ENCODE results near the gene CFDP1.
A peak's percentile ranks its signal among the peaks of the same experiment; 100 is the strongest.
"Not testable (repeated sequence)": the region's sequence is repeated elsewhere in the genome, so short reads cannot be mapped to it uniquely, and the experiment has no call there.

The CFDP1 gene

DNA sequence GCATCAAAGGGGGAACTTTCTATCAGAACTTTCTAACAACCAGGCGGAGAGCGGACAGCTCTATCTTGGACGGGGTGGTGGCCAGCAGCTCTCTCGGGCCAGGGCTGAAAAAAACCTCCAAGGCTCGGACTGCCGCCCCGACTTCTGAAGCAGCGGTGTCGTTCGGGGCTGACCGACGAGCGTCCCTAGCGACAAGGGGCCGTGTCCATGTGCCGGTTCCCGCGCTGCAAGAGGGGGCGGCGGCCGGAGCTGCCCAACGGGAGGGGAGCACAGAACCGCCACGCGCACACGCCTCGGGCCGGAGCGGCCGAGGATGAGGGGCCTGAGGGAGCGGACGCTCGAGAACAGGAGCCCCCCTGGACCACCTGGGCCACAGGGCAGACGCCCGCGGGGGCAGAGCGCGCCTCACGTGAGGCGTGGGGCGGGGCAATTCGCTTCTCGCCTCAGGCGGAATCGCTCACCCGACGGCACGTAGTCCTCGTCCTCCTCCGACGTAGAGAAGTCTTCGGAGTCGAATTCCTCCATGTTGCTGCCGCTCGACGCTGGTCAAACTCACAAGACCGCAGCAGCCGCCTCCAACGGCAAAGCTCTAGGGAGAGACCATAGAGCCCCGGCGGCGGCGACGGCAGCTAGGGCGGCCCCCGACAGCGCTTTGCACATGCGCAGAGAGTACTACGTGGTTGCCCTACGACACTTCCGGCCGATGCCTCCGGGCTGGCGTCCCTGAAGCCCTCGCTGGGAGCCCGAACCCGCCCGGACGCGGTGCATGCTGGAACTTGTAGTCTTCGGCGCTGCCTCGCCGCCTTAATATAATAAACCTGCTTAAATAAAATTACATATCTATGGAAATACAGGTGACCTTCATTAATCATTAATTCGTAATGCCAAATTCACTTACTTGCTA is at the start of gene CFDP1:
Gene CFDP1 (minus strand): TSS at position 676 of the 904 bp plus-strand sequence. CDS start 151 bp downstream, at position 525.
- DNase-seq = peak; percentile 96

- DNase-seq = no peak
Observed at GRCh38 chr16:75482434-75483205, 49.3 kb upstream of the CFDP1 start.

DNA sequence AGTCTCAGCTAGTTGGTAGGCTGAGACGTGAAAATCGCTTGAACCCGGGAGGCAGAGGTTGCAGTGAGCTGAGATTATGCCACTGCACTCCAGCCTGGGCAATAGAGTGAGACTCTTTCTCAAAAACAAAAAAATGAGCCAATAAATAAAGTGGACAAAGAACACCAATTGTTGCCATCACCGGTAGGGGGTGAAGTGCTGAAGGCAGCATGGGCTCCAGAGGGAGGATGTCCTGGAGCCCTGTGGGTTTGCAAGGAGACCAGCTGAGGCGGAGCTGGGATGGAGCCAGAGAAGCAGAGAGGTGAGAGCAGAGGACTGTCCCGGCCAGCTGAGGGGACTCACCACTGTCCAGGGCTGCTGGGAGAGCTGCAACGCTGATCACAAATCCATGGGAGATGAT is 48.2 kb upstream of the CFDP1 start:
- no peak for DNase-seq

- DNase-seq = no peak
Observed at GRCh38 chr16:75479421-75479990, 46.2 kb upstream of the CFDP1 start.

DNA sequence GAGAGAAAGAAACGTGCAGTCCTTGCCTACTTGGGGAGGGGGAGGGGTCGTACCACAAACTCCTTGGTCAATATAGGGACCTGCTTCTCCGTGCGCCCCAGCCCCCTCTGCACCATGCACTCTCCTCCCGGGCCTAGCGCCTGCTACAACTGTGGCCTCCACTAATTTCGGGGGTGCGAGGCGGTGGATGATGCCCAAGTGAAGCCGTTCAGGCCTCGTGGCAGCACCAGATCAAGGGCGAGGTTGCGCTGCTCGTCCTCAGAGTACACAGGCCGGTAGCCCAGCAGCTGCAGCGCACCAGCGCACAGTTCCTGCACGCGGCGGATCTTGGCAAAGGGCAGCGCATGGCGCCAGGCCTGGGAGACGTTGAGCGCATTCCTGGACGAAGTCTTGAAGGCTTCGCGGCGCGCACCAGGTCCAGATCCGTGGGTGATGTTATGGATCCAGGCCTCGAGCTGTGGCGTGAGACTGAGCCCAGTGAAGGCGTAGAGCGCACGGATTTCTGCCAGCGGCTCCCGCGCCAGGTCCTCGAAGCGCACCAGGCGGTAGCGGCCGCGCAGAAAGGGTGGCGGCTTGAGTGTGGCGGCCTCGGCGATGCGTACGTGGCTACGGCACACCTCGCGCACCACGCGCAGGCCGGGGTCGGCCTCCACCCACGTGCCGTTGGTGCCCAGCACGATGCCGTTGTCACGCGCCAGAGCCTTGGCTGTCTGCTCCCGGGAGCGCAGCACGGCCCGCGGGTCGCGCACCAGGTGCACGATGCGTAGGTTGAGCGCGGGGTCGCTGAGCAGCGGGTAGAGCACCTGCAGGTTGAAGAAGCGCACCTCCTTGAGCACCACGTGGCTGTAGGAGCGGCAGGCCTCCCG is 45.4 kb upstream of the CFDP1 start:
- DNase-seq = no peak

DNA sequence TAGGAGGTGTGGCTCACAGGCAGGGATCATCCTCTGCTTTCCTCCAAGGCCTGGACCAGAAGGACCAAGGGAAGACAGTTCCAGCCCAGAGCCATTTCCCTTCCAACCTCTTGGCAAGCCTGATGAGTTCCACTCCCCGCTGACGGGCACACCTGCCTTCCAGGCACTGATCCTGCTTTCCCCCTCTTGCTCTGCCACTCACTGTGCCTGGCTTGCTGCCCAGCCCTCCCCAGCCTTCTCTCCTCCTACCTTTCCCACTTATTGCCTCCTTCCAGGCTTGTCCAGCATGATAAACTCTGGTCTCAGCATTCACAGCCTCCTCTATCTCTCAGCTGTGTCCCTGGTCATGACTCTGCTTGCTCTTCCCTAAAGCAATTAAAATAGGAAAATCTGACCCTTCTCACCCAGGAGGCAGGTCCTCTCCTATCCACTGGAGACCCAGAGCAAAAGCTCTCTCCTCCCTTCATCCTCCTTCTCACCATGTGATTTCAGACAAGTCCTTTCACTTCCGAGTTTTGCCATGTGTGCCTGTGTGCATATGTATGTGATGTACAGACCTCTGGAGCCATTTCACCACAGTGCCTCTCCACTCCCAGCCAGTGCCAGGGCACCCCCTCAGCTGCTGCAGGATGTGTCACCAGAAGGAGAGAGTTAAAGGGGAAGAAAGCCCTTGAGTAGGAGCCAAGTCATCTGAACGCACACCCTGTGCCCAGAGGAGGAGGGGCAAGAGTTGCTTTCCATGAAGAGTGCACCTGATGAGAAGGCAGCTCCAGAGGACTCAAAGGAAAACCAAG is 44.6 kb upstream of the CFDP1 start:
- DNase-seq = no peak

GRCh38 chr16:75476817-75477216 is 43.5 kb upstream of the CFDP1 start:
- peak; percentile 49 for DNase-seq

DNA sequence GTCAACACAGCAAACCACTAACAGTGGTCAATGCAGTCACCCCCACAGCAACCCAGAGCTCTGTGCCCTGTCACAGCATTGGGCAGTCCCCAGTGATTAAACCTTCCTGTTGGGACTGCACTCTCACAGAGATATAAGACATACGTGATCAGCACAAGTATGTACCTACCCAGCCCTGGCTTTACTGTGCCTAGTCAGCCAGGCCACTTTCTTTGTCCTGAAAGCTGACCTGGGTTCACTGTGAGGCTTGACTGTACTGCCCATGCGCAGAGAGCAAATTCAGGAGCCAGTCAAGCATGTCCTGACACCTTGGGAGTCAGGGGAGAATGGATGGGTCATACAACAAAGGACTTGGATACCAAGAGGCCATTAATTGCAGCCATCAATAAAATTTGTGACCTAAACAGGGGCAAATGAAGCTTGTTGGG is 42.1 kb upstream of the CFDP1 start:
- no peak for DNase-seq

DNA sequence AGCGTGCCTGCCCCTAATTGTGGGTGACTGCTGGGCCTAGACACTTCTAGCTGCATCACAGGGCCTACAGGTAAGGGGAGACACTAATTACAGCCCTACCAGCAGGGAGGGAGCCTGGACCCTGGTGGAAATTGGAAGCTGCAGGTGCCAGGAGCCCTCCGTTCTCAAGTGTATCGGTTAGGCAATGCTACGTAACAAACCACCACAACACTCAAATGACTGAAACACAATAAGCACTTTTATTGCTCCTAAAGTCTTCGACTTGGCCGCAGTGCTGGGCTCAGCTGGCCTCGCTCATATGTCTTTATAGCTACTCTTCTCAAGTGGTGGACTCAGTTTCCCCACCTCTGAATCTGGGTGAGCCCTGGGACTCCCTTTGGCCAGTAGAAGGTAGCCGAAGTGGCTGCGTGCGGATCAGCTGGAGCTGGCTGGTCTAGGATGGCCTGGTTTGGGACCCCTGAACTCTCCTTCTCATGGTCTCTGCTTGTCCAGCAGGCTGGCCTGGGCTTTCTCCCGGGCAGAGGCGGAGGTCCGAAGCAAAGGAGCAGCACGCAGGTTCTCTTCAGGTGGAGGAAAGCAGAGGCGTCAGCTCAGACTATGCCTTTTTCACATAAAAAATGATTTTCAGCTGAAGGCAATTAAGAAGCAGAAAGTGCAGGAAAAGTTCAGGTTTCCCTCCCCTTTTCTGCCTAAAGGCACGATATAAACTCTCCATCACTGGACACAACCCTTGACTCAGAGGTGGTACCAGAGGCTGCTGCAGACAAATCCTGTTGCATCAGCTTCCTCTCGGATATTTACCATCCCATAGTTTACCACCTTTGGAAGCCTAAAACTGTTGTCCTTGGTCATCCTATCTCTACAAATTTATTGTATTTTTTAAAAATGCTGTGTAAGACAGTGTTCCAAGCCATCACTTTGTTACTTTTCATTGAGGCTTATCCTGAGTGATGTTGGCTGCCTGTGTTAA is 39.9 kb upstream of the CFDP1 start:
- DNase-seq = no peak

- DNase-seq = peak; percentile 59
Observed at GRCh38 chr16:75471723-75472633, 38.7 kb upstream of the CFDP1 start.

GRCh38 chr16:75466760-75467159 is 33.5 kb upstream of the CFDP1 start:
- no peak for DNase-seq

- peak; percentile 95 for DNase-seq
Observed at GRCh38 chr16:75464122-75464918, 31.0 kb upstream of the CFDP1 start, which contains the start of gene TMEM170A. Gene TMEM170A, minus strand, starts transcription at chr16:75464689. Its CDS starts 89 bp downstream, at chr16:75464600.

- DNase-seq = not testable (repeated sequence)
Observed at GRCh38 chr16:75463389-75464121, 30.3 kb upstream of the CFDP1 start.

- DNase-seq = no peak
Observed at GRCh38 chr16:75462806-75463205, 29.5 kb upstream of the CFDP1 start.

- no peak for DNase-seq
Observed at GRCh38 chr16:75461575-75461974, 28.3 kb upstream of the CFDP1 start.

- DNase-seq = no peak
Observed at GRCh38 chr16:75460446-75460845, 27.1 kb upstream of the CFDP1 start.

GRCh38 chr16:75459691-75460090 is 26.4 kb upstream of the CFDP1 start:
- DNase-seq = no peak

DNA sequence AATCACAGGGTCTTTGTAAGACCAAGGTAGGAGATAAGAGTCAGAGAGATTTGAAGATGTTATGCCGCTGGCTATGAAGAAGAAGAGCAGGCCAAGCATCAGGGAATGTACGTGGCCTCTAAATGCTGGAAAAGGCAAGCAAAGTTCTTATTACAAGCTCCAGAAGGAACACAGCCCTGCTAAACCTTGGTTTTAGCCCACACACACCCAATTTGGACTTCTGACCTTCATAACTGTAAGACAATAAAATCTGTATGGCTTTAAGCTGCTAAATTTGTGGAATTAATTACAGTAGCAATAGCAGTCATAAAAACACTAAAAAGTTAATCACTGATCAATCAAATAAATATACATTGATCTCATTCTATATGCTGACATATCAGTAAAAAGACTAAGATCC is 25.1 kb upstream of the CFDP1 start:
- DNase-seq = no peak
